ENCODE results near the gene PSMB1. TPM values are rescaled to one million over a fixed set of nuclear protein-coding genes. Genes with fewer than 3 reads are reported as not detected.

Gene PSMB1
- total RNA-seq, 1 donor from 2014 or later = 420 TPM

DNA sequence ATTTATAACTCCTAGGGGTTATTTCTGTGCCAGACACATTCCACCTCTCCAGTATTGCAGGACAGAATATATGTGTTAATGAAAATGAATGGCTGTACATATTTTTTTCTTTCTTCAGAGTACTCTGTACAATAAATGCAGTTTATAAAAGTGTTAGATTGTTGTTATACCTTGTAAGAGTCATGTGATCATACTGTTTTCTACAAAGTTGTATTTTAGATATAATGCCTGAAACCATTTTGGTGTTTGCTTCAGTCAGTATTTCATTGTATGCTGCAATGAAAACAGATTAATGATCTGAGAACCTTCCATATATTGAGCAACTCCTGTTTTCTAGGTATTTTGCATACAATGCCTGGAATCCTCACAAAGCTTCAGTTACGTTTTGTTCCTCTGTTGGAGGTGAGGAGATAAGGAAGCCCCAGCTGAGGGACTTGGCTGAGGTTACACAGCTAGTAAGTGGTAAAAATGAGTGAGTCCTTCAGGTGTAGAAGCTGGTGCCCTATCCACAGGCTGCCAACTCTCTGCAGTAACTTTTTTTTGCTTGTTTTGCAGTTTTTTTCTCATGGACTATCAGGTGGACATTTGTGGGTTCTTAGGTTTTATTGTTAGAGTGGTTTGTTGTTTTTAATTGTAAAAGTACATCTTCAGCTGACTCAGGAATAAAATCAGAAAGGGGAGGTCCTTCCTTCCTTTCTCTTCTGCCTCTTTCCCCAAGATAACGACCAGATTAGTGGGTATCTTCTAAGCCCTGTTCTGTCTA lies 19.8 kb upstream of the PSMB1 start:
- no peak overlapping the region for H3K4me2 ChIP-seq
- no peak overlapping the region for H3K4me3 Mint-ChIP-seq
- H3K9me3 ChIP-seq (ENCODE audit: low read depth) = no peaks in the 10 kb centered on the region
- H3K27me3 ChIP-seq = no peaks in the 10 kb centered on the region
- no peaks in the 10 kb centered on the region for H3K79me2 ChIP-seq (ENCODE audit: low read depth)
- H3K36me3 ChIP-seq = peaks cover 8% of the 10 kb centered on the region
- peaks cover 14% of the 10 kb centered on the region for H3F3A ChIP-seq (ENCODE audit: low read depth)
- no peaks in the 10 kb centered on the region for H4K20me1 ChIP-seq (ENCODE audit: low read depth)
- no peaks in the 10 kb centered on the region for H3K9me3 Mint-ChIP-seq
- H3K27me3 Mint-ChIP-seq (ENCODE audit: insufficient read depth, low read depth) = no peaks in the 10 kb centered on the region
- no peak overlapping the region for H3K27ac Mint-ChIP-seq
- no peak overlapping the region for H3K9ac ChIP-seq
- no peak overlapping the region for H3K4me3 ChIP-seq
- no peaks in the 10 kb centered on the region for H3K4me1 ChIP-seq
- DNase-seq (ENCODE audit: low spot score) = no peak
- H3K4me1 Mint-ChIP-seq = no peaks in the 10 kb centered on the region
- no peak overlapping the region for H2AFZ ChIP-seq (replicated peaks)
- TF ChIP-seq EZH2 (IDR thresholded peaks at IDR 0.05) = no peak
- TF ChIP-seq EZH2phosphoT487 (IDR thresholded peaks at IDR 0.05) = no peak
- TF ChIP-seq, protein P1, sequence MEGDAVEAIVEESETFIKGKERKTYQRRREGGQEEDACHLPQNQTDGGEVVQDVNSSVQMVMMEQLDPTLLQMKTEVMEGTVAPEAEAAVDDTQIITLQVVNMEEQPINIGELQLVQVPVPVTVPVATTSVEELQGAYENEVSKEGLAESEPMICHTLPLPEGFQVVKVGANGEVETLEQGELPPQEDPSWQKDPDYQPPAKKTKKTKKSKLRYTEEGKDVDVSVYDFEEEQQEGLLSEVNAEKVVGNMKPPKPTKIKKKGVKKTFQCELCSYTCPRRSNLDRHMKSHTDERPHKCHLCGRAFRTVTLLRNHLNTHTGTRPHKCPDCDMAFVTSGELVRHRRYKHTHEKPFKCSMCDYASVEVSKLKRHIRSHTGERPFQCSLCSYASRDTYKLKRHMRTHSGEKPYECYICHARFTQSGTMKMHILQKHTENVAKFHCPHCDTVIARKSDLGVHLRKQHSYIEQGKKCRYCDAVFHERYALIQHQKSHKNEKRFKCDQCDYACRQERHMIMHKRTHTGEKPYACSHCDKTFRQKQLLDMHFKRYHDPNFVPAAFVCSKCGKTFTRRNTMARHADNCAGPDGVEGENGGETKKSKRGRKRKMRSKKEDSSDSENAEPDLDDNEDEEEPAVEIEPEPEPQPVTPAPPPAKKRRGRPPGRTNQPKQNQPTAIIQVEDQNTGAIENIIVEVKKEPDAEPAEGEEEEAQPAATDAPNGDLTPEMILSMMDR (IDR thresholded peaks at IDR 0.05) = no peak
- H3K36me3 Mint-ChIP-seq = peaks cover 16% of the 10 kb centered on the region
- H3K27ac ChIP-seq = no peak overlapping the region

- Histone ChIP-seq H2AFZ (replicated peaks) (no peak overlapping the region), H3K9ac (no peak overlapping the region), H3K4me2 (no peak overlapping the region), H3K36me3 (peaks cover 4% of the 10 kb centered on the region), H4K20me1 (ENCODE audit: low read depth) (no peaks in the 10 kb centered on the region), H3F3A (ENCODE audit: low read depth) (no peaks in the 10 kb centered on the region), H3K27ac (no peak overlapping the region), H3K4me3 (no peak overlapping the region), H3K79me2 (ENCODE audit: low read depth) (peaks cover 6% of the 10 kb centered on the region), H3K4me1 (no peaks in the 10 kb centered on the region), H3K9me3 (ENCODE audit: low read depth) (no peaks in the 10 kb centered on the region), H3K27me3 (no peaks in the 10 kb centered on the region)
- TF ChIP-seq, protein P1 (IDR thresholded peaks at IDR 0.05) = no peak
- TF ChIP-seq EZH2 (IDR thresholded peaks at IDR 0.05) (no peak), EZH2phosphoT487 (IDR thresholded peaks at IDR 0.05) (no peak)
- peaks cover 20% of the 10 kb centered on the region for H3K36me3 Mint-ChIP-seq
- H3K4me3 Mint-ChIP-seq = no peak overlapping the region
- H3K4me1 Mint-ChIP-seq = no peaks in the 10 kb centered on the region
- H3K9me3 Mint-ChIP-seq = no peaks in the 10 kb centered on the region
- H3K27ac Mint-ChIP-seq = no peak overlapping the region
- no peaks in the 10 kb centered on the region for H3K27me3 Mint-ChIP-seq (ENCODE audit: insufficient read depth, low read depth)
- no peak for DNase-seq (ENCODE audit: low spot score)
Observed at GRCh38 chr6:170564936-170565530, 11.9 kb upstream of the PSMB1 start.

DNA sequence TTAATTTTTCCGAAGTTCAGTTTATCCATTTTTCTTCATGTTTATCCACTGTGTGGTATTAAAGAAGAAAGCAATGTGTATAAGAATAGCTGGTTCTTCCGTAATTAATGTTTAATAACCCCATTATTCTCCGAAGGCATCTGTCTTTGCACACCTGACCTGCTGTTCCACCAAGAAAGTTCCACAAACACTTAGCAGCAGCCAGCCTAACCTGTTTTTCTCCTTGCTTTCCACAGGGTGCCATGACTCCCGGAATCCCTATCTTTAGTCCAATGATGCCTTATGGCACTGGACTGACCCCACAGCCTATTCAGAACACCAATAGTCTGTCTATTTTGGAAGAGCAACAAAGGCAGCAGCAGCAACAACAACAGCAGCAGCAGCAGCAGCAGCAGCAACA lies 8.4 kb upstream of the PSMB1 start:
- Histone ChIP-seq H3K4me2 (no peak overlapping the region), H3K27ac (no peak overlapping the region), H3K9me3 (ENCODE audit: low read depth) (no peaks in the 10 kb centered on the region), H3K27me3 (no peaks in the 10 kb centered on the region), H2AFZ (replicated peaks) (no peak overlapping the region), H3K9ac (no peak overlapping the region), H3K4me1 (no peaks in the 10 kb centered on the region), H3K79me2 (ENCODE audit: low read depth) (peaks cover 23% of the 10 kb centered on the region), H4K20me1 (ENCODE audit: low read depth) (peaks cover 3% of the 10 kb centered on the region), H3K36me3 (peaks cover 4% of the 10 kb centered on the region), H3K4me3 (no peak overlapping the region), H3F3A (ENCODE audit: low read depth) (no peaks in the 10 kb centered on the region)
- Mint-ChIP-seq H3K9me3 (no peaks in the 10 kb centered on the region), H3K4me1 (no peaks in the 10 kb centered on the region), H3K27me3 (ENCODE audit: insufficient read depth, low read depth) (no peaks in the 10 kb centered on the region), H3K4me3 (no peak overlapping the region), H3K36me3 (peaks cover 12% of the 10 kb centered on the region), H3K27ac (no peak overlapping the region)
- no peak for DNase-seq (ENCODE audit: low spot score)
- TF ChIP-seq EZH2 (IDR thresholded peaks at IDR 0.05) (no peak), EZH2phosphoT487 (IDR thresholded peaks at IDR 0.05) (no peak)
- TF ChIP-seq, protein P1 (IDR thresholded peaks at IDR 0.05) = no peak
